K562 (cell line): ENCODE data around the gene TAF10. TPM values are rescaled to one million over a fixed set of nuclear protein-coding genes. Genes with fewer than 3 reads are reported as not detected.

Experiments used
- ARID4B ChIP-seq: sonication (generic); formaldehyde crosslinking; IDR thresholded peaks from 2 replicates; pipeline ENCODE4 v1.8.0; 2022; ENCODE audit warnings: mild to moderate bottlenecking, missing genetic modification reagents
- CREB3L1 ChIP-seq: fragments of 450-650 bp; IDR thresholded peaks from 2 replicates; pipeline ENCODE4 v1.6.1; 2014; ENCODE audit warnings: low read depth, mild to moderate bottlenecking, moderate library complexity, borderline replicate concordance
- GTF2F1 ChIP-seq: IDR thresholded peaks from 2 replicates; pipeline ENCODE4 v1.6.1; 2011; ENCODE audit warnings: low read depth, low read length, improper control_type of control experiment
- HNRNPL ChIP-seq: fragments of 200-400 bp; formaldehyde crosslinking; IDR thresholded peaks from 2 replicates; pipeline ENCODE4 v1.6.1; 2017; ENCODE audit warnings: low read depth, mild to moderate bottlenecking, low read length
- NCOA2 ChIP-seq, 2 experiments: fragments of 450-650 bp; IDR thresholded peaks; 2 replicates each; pipeline ENCODE4 v1.6.1; 2018; ENCODE audit warnings: mild to moderate bottlenecking in 2 of 2, moderate library complexity in 1 of 2; ENCODE audit not compliant: partially characterized antibody in 2 of 2
- NFYB ChIP-seq: IDR thresholded peaks from 2 replicates; pipeline ENCODE4 v1.6.1; 2011; ENCODE audit warnings: mild to moderate bottlenecking, moderate library complexity; ENCODE audit not compliant: insufficient read length; ENCODE audit errors: extremely low read depth
- PBX2 ChIP-seq, 2 experiments: IDR thresholded peaks in 1 of 2; conservative IDR thresholded peaks in 1 of 2; 2 replicates each; pipeline ENCODE4 v1.6.1; 2016; ENCODE audit warnings: low read depth in 2 of 2, mild to moderate bottlenecking in 1 of 2, missing compliant biosample characterization in 1 of 2, missing genetic modification characterization in 1 of 2, moderate library complexity in 1 of 2
- SIX5 ChIP-seq, 2 experiments: IDR thresholded peaks; 2 replicates each; pipeline ENCODE4 v1.6.1; 2011; ENCODE audit warnings: low read length in 2 of 2, borderline replicate concordance in 1 of 2, low read depth in 1 of 2, mild to moderate bottlenecking in 1 of 2, moderate library complexity in 1 of 2; ENCODE audit not compliant: insufficient read depth in 1 of 2
- SP1 ChIP-seq: sonication (generic); formaldehyde crosslinking; IDR thresholded peaks from 2 replicates; pipeline ENCODE4 v1.8.1; 2022; ENCODE audit warnings: mild to moderate bottlenecking, missing genetic modification reagents
- SRSF1 ChIP-seq: fragments of 200-400 bp; formaldehyde crosslinking; IDR thresholded peaks from 2 replicates; pipeline ENCODE4 v1.6.1; 2017; ENCODE audit warnings: mild to moderate bottlenecking, low read depth, low read length, moderate library complexity
- TBL1XR1 ChIP-seq, 2 experiments: IDR thresholded peaks; 2 replicates each; pipeline ENCODE4 v1.6.1; 2012; ENCODE audit warnings: improper control_type of control experiment in 2 of 2, low read length in 2 of 2, mild to moderate bottlenecking in 1 of 2
- ZBTB17 ChIP-seq: fragments of 450-650 bp; formaldehyde crosslinking; IDR thresholded peaks from 2 replicates; pipeline ENCODE4 v1.4.0; 2020; ENCODE audit warnings: mild to moderate bottlenecking
- ZMIZ1 ChIP-seq, 2 experiments: fragments of 150-350 bp in 1 of 2; IDR thresholded peaks; 2 replicates each; pipeline ENCODE4 v1.6.1; 2012 to 2016; ENCODE audit warnings: low read depth in 2 of 2, low read length in 2 of 2, mild to moderate bottlenecking in 1 of 2, moderate library complexity in 1 of 2
- ZNF134 ChIP-seq: fragments of 250-450 bp; sonication (Bioruptor Pico); conservative IDR thresholded peaks from 2 replicates; pipeline ENCODE4 v1.4.0; 2020
- polyA plus RNA-seq, 8 experiments: library from polyadenylated mRNA; depleted of rRNA in 4 of 8; stranded (reverse) in 5 of 8; unstranded in 3 of 8; fragments of >200 nt; fragmentation: Nextera tagmentation in 2 of 8; fragmentation: Illumina TruSeq in 1 of 8; extraction: Ambion mirVana in 2 of 8; extraction: Trizol in 1 of 8; gene quantifications; 2 replicates each; pipeline versions ENCODE4 v1.2.1 to v1.2.3, GENCODE V29; 2011 to 2014; ENCODE audit warnings: inconsistent platforms in 1 of 8, missing spikeins in 1 of 8
- total RNA-seq, 7 experiments: library from RNA; depleted of rRNA in 6 of 7; stranded (reverse); fragments of >200 nt in 6 of 7; fragmentation: Illumina TruSeq in 2 of 7; extraction: Trizol in 2 of 7; gene quantifications; 2 replicates each; pipeline versions ENCODE4 v1.2.1 to v1.2.3, GENCODE V29; 2011 to 2021; ENCODE audit warnings: low replicate concordance in 1 of 7

The TAF10 gene
- total and polyA plus RNA-seq, 9 of the 15 experiments (the other 6 are each of a cell fraction or from before 2014, with no cell fraction given) = 19.5 to 197 (median 121) TPM

- 0 out of 2 replicates have a peak, but pooled peaks have one; percentile 45 for TF ChIP-seq ARID4B (CRISPR knock-in tag)
- 0 out of 2 replicates have a peak, but pooled peaks have one; percentile 26 for TF ChIP-seq CREB3L1
- TF ChIP-seq ZBTB17 (CRISPR knock-in tag) = 0 out of 2 replicates have a peak, but pooled peaks have one; percentile 4
- no peak for TF ChIP-seq TBL1XR1 (IDR thresholded peaks at IDR 0.05; ENCODE audit: low read length in 2 of 2)
- TF ChIP-seq NFYB = no peak
- 0 out of 2 replicates have a peak, but pooled peaks have one; percentile 15 for TF ChIP-seq GTF2F1
- TF ChIP-seq ZMIZ1 (IDR thresholded peaks at IDR 0.05; ENCODE audit: low read depth in 2 of 2, low read length in 2 of 2) = no peak
- TF ChIP-seq NCOA2 (IDR thresholded peaks at IDR 0.05; ENCODE audit: partially characterized antibody in 2 of 2) = no peak
- TF ChIP-seq SIX5 (IDR thresholded peaks at IDR 0.05; ENCODE audit: borderline replicate concordance in 1 of 2, insufficient read depth in 1 of 2, low read depth in 1 of 2, low read length in 2 of 2) = no peak
- no peak for TF ChIP-seq HNRNPL
- TF ChIP-seq SRSF1 = no peak
- TF ChIP-seq SP1 (CRISPR knock-in tag) = no peak
- TF ChIP-seq ZNF134 (CRISPR knock-in tag) = no peak
- no peak for TF ChIP-seq PBX2 (CRISPR knock-in tag; IDR thresholded peaks at IDR 0.05; ENCODE audit: low read depth)
- TF ChIP-seq PBX2 (tag; conservative IDR thresholded peaks at IDR 0.05; ENCODE audit: low read depth) = no peak
These were observed 7.9 kb downstream of the TAF10 start (continued) for GRCh38 chr11:6604081-6604626.
